ENCODE data around the gene TTC22.

GRCh38 chr1:54815086-54815876 lies 14.2 kb upstream of the TTC22 start:
- TF ChIP-seq CTCF (IDR thresholded peaks at IDR 0.05), result no peak
- TF ChIP-seq POLR2A (IDR thresholded peaks at IDR 0.05), result no peak

All from right lobe of liver (tissue), 4 donors.